Measurements from ENCODE around the gene MEIS1. TPM values are rescaled to one million over a fixed set of nuclear protein-coding genes. Genes with fewer than 3 reads are reported as not detected.
A peak's percentile ranks its signal among the peaks of the same experiment; 100 is the strongest.

The MEIS1 gene
- total RNA-seq, 1 donor from 2014 or later: 3.6 TPM

- TF ChIP-seq, protein P1, sequence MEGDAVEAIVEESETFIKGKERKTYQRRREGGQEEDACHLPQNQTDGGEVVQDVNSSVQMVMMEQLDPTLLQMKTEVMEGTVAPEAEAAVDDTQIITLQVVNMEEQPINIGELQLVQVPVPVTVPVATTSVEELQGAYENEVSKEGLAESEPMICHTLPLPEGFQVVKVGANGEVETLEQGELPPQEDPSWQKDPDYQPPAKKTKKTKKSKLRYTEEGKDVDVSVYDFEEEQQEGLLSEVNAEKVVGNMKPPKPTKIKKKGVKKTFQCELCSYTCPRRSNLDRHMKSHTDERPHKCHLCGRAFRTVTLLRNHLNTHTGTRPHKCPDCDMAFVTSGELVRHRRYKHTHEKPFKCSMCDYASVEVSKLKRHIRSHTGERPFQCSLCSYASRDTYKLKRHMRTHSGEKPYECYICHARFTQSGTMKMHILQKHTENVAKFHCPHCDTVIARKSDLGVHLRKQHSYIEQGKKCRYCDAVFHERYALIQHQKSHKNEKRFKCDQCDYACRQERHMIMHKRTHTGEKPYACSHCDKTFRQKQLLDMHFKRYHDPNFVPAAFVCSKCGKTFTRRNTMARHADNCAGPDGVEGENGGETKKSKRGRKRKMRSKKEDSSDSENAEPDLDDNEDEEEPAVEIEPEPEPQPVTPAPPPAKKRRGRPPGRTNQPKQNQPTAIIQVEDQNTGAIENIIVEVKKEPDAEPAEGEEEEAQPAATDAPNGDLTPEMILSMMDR (IDR thresholded peaks at IDR 0.05; ENCODE audit: insufficient read depth, low read length, poor library complexity, severe bottlenecking): no peak
- Histone ChIP-seq H3K4me3 (ENCODE audit: low read depth, low read length) (no peak overlapping the region), H3K27me3 (ENCODE audit: control insufficient read depth, insufficient read depth, low read length) (no peaks in the 10 kb centered on the region), H3K36me3 (ENCODE audit: control insufficient read depth, insufficient read depth, low read length) (no peaks in the 10 kb centered on the region)
- no peak for DNase-seq (ENCODE audit: low read depth)
Observed at GRCh38 chr2:66508484-66509071, 73.7 kb downstream of the MEIS1 start.

DNA sequence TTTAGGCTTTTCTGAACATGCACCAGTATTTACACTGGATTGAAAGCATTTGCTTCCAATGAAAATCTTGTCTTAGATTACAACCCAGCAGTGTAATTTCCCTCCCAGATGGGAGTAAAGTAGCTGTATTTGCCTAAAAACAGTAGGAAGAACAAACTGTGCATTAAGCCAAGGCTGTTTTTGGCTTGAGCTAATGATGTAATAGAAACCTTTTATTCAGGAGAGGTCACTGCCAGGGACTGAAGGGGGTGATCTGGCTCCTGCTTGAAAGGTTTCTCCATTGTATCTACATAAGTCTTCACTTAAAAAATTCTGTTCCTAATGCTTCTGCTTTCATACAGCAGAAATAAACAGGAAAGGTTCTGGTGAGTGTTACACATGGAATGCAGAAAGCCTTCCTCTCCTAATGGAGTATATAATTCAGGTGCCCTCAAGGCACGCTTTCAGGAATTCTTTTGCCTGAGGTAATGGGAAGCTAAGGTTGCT is 74.4 kb downstream of the MEIS1 start:
- TF ChIP-seq, protein P1 (IDR thresholded peaks at IDR 0.05; ENCODE audit: insufficient read depth, low read length, poor library complexity, severe bottlenecking): no peak
- Histone ChIP-seq H3K36me3 (ENCODE audit: control insufficient read depth, insufficient read depth, low read length) (no peaks in the 10 kb centered on the region), H3K27me3 (ENCODE audit: control insufficient read depth, insufficient read depth, low read length) (no peaks in the 10 kb centered on the region), H3K4me3 (ENCODE audit: low read depth, low read length) (no peak overlapping the region)
- DNase-seq (ENCODE audit: low read depth): peak; percentile 21

DNA sequence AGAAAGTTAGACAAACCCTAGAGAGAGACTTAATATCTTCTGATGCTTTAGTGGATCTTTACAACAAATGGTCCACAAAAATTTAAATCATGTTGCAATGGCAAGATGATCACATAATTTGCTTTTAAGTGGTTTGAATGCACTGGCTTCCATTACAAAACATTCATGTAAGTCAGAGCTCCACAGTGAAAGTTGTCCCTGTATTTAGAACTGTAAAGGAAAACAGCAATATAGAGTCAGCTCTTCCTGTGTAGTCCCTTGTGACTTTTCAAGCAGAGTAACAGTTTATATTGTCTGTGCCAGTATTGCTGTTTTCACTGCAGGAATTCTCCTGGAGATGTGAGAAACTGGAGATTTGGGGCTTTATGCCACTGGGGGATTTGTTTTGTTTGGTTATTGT is 77.7 kb downstream of the MEIS1 start:
- TF ChIP-seq, protein P1 (IDR thresholded peaks at IDR 0.05; ENCODE audit: insufficient read depth, low read length, poor library complexity, severe bottlenecking): no peak
- Histone ChIP-seq H3K27me3 (ENCODE audit: control insufficient read depth, insufficient read depth, low read length) (no peaks in the 10 kb centered on the region), H3K36me3 (ENCODE audit: control insufficient read depth, insufficient read depth, low read length) (no peaks in the 10 kb centered on the region), H3K4me3 (ENCODE audit: low read depth, low read length) (no peak overlapping the region)
- no peak for DNase-seq (ENCODE audit: low read depth)

DNA sequence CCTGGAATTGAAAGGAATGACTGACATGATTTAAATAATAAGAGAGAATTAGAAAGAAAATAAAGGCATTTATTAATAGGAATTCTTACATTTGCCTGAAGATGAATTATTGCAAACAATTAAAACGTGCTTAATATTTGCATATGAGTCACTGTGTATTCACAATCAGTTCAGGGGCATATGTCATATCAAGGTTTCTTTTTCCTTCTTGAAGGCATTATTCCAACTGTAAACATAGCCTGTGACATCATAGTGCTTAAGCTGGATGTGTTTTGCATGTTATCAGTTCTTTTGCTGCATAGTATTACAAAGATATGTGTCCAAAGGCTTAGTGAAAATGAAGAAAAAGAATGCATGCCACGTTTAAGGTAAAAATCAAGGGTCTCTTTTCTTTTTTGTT is 80.8 kb downstream of the MEIS1 start:
- H3K36me3 ChIP-seq (ENCODE audit: control insufficient read depth, insufficient read depth, low read length): no peaks in the 10 kb centered on the region
- no peak overlapping the region for H3K4me3 ChIP-seq (ENCODE audit: low read depth, low read length)
- DNase-seq (ENCODE audit: low read depth): no peak
- no peaks in the 10 kb centered on the region for H3K27me3 ChIP-seq (ENCODE audit: control insufficient read depth, insufficient read depth, low read length)
- TF ChIP-seq, protein P1 (IDR thresholded peaks at IDR 0.05; ENCODE audit: insufficient read depth, low read length, poor library complexity, severe bottlenecking): no peak

GRCh38 chr2:66516499-66516898 is 81.6 kb downstream of the MEIS1 start:
- TF ChIP-seq, protein P1 (IDR thresholded peaks at IDR 0.05; ENCODE audit: insufficient read depth, low read length, poor library complexity, severe bottlenecking): no peak
- no peaks in the 10 kb centered on the region for H3K36me3 ChIP-seq (ENCODE audit: control insufficient read depth, insufficient read depth, low read length)
- no peak for DNase-seq (ENCODE audit: low read depth)
- no peaks in the 10 kb centered on the region for H3K27me3 ChIP-seq (ENCODE audit: control insufficient read depth, insufficient read depth, low read length)
- H3K4me3 ChIP-seq (ENCODE audit: low read depth, low read length): no peak overlapping the region

DNA sequence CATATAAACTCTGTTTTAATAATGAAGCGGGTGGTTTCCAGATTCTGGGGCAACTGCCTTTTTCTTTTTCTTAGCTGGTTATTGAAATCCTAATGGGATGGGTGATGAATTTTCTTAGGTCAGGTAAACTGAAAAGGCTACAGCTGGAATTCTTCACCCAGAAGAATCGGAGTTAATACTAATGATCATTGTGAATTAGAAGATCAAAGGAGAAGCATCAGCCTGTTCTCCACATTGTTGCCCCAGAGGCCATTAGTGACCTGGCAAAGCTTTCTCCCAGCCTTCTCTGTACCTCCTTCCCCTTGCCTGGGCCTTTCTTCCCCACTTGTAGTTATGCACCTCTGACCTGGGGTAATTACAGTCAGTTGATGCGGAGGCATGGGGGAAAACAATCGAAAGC is 82.8 kb downstream of the MEIS1 start:
- no peaks in the 10 kb centered on the region for H3K27me3 ChIP-seq (ENCODE audit: control insufficient read depth, insufficient read depth, low read length)
- no peaks in the 10 kb centered on the region for H3K36me3 ChIP-seq (ENCODE audit: control insufficient read depth, insufficient read depth, low read length)
- TF ChIP-seq, protein P1 (IDR thresholded peaks at IDR 0.05; ENCODE audit: insufficient read depth, low read length, poor library complexity, severe bottlenecking): no peak
- no peak for DNase-seq (ENCODE audit: low read depth)
- H3K4me3 ChIP-seq (ENCODE audit: low read depth, low read length): no peak overlapping the region
